ENCODE data around the gene KATNIP.

- TF ChIP-seq SP1 (IDR thresholded peaks at IDR 0.05) (no peak), SUZ12 (IDR thresholded peaks at IDR 0.05) (no peak), FOXM1 (IDR thresholded peaks at IDR 0.05; ENCODE audit: borderline replicate concordance) (no peak), ELF4 (IDR thresholded peaks at IDR 0.05) (no peak), ZNF384 (IDR thresholded peaks at IDR 0.05) (no peak), FOXA1 (IDR thresholded peaks at IDR 0.05) (no peak), TARDBP (IDR thresholded peaks at IDR 0.05) (no peak), LEF1 (IDR thresholded peaks at IDR 0.05; ENCODE audit: borderline replicate concordance) (no peak), PKNOX1 (IDR thresholded peaks at IDR 0.05) (no peak), NFRKB (IDR thresholded peaks at IDR 0.05) (no peak), ARNT (IDR thresholded peaks at IDR 0.05) (no peak), L3MBTL2 (conservative IDR thresholded peaks at IDR 0.05) (no peak)
Observed at GRCh38 chr16:27566417-27566816, 16.5 kb downstream of the KATNIP start.
